Thymus (tissue), 11 donors: ENCODE measurements around the gene CENPX. TPM values are rescaled to one million over a fixed set of nuclear protein-coding genes. Genes with fewer than 3 reads are reported as not detected.

ENCODE experiments used
- DNase-seq, 9 donors: peaks; one replicate each; pipeline ENCODE4 v3.0.0-alpha.2; 2013; ENCODE audit warnings: low spot score in 9 of 9, low read depth in 6 of 9, missing footprints in 1 of 9
- H3K27ac ChIP-seq, 2 donors: one replicate each; pipeline ENCODE4 v1.5.1; 2013; ENCODE audit warnings: control low read depth in 1 of 2, low read depth in 1 of 2, low read length in 1 of 2, mild to moderate bottlenecking in 1 of 2, moderate library complexity in 1 of 2
- H3K27me3 ChIP-seq, 2 donors: one replicate each; pipeline ENCODE4 v1.5.1; 2013; ENCODE audit warnings: low read length in 1 of 2; ENCODE audit not compliant: control insufficient read depth in 2 of 2, insufficient read depth in 1 of 2
- H3K36me3 ChIP-seq, 2 donors: one replicate each; pipeline ENCODE4 v1.5.1; 2013; ENCODE audit warnings: low read length in 1 of 2, mild to moderate bottlenecking in 1 of 2, moderate library complexity in 1 of 2; ENCODE audit not compliant: control insufficient read depth in 2 of 2, insufficient read depth in 2 of 2
- H3K4me1 ChIP-seq, 2 donors: one replicate each; pipeline ENCODE4 v1.5.1; 2013; ENCODE audit warnings: low read length in 2 of 2; ENCODE audit not compliant: control insufficient read depth in 2 of 2, insufficient read depth in 2 of 2
- H3K4me3 ChIP-seq, 2 donors: one replicate each; pipeline ENCODE4 v1.5.1; 2013; ENCODE audit warnings: low read length in 2 of 2, control low read depth in 1 of 2, mild to moderate bottlenecking in 1 of 2
- H3K9me3 ChIP-seq, 2 donors: one replicate each; pipeline ENCODE4 v1.5.1; 2013; ENCODE audit warnings: low read length in 1 of 2, mild to moderate bottlenecking in 1 of 2; ENCODE audit not compliant: control insufficient read depth in 2 of 2, insufficient read depth in 1 of 2
- WGBS: extraction: QIAGEN DNeasy Blood & Tissue Kit; methylation state at CpG from one replicate; pipeline ENCODE4 v1.1.7; 2013; 5-methylcytosine and 5-hydroxymethylcytosine counted together
- polyA plus RNA-seq: library from polyadenylated mRNA; stranded (reverse); fragments of 200-250 nt; gene quantifications from one replicate; pipeline ENCODE4 v1.2.3, GENCODE V29; 2013
- total RNA-seq: library from RNA; stranded (reverse); fragments of 120-200 nt; gene quantifications from one replicate; pipeline ENCODE4 v1.2.4, GENCODE V29; 2013
- donor health status: healthy.

Gene CENPX
- total and polyA plus RNA-seq, 2 donors: 44.5 to 79.7 TPM

DNA sequence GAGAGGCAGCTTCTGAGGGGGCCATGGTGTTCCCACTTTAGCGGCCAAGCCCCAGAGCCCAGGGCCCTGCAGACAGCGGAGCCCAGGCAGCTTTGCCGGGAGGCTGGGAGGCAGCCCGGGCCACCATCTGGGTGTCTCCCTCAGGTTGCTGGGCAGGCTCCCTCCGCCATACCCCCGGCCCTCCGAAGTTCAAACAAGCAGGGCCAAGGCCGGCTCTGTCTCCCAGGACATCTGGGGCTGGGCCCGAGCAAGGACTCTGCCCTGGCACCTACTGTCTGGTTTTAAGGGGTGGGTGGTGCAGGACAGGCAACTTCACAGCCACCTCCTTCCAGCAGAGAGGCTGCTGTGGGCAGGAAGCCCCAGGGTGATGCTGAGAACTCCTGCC, 40.3 kb upstream of the CENPX start:
- WGBS: 99% methylated on average over 9 of the region's 9 CpGs
- no peaks in the 10 kb centered on the region for H3K27me3 ChIP-seq
- peaks cover 17% of the 10 kb centered on the region in 2 donors for H3K4me1 ChIP-seq
- H3K9me3 ChIP-seq: peaks cover 0 to 4% of the 10 kb centered on the region in 2 donors
- H3K4me3 ChIP-seq: no peak overlapping the region
- H3K27ac ChIP-seq: no peak overlapping the region
- peaks cover 53 to 61% of the 10 kb centered on the region in 2 donors for H3K36me3 ChIP-seq
- DNase-seq: no peak

GRCh38 chr17:82062076-82062983, 39.7 kb upstream of the CENPX start:
- Histone ChIP-seq H3K27me3 (no peaks in the 10 kb centered on the region), H3K4me1 (peaks cover 17% of the 10 kb centered on the region in 2 donors), H3K9me3 (peaks cover 0 to 4% of the 10 kb centered on the region in 2 donors), H3K36me3 (peaks cover 60 to 67% of the 10 kb centered on the region in 2 donors), H3K27ac (no peak overlapping the region), H3K4me3 (no peak overlapping the region)
- WGBS: 96% methylated on average over 24 of the region's 24 CpGs
- no peak for DNase-seq

- 98% methylated on average over 34 of the region's 34 CpGs for WGBS
- Histone ChIP-seq H3K4me1 (peaks cover 14% of the 10 kb centered on the region in 2 donors), H3K36me3 (peaks cover 70 to 76% of the 10 kb centered on the region in 2 donors), H3K27ac (no peak overlapping the region), H3K9me3 (peaks cover 0 to 4% of the 10 kb centered on the region in 2 donors), H3K27me3 (no peaks in the 10 kb centered on the region), H3K4me3 (no peak overlapping the region)
- DNase-seq: no peak
Measured at GRCh38 chr17:82061047-82061925, 38.6 kb upstream of the CENPX start.

DNA sequence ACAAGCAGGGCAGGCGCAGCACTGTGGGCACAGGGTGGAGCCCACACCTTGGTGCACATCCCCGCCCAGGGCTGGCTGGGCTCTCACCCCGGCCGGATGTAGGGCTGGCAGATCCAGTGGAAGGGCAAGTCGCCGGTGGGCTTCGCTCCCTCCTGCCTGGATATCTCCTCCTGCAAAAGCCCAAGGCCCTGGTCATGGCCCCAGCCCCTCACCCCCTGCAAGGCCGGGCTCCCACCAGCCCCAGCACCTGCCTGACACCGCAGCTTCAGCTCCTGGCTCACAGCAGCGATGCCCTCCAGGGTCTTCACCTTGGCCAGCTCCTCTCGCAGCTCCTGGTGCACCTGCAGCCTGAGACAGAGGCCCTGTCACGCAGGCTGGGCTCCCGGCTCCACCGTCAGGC, 37.9 kb upstream of the CENPX start:
- Histone ChIP-seq H3K4me3 (no peak overlapping the region), H3K27ac (no peak overlapping the region), H3K9me3 (no peaks in the 10 kb centered on the region), H3K4me1 (peaks cover 9% of the 10 kb centered on the region in 2 donors), H3K27me3 (no peaks in the 10 kb centered on the region), H3K36me3 (peaks cover 77 to 83% of the 10 kb centered on the region in 2 donors)
- WGBS: 92% methylated on average over 14 of the region's 14 CpGs
- no peak for DNase-seq

DNA sequence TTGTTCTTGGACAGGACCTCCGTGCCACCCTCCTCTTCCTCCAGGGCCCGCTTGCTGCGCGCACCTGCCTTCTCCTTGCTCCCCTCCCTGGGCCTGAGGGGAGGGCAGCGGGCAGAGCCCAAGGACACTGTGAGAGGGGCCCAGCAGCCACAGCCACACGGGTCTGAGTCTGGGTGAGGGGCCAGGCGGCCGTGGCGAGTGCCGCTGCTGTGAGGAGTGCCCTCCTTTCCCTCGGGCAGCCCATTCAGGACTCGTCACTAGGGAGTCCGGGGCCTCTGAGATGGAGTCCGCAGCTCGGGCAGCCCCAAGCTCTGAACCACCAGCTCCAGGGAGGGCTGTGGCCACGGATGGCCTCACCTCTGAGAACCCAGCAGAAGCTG, 37.3 kb upstream of the CENPX start:
- Histone ChIP-seq H3K27me3 (no peaks in the 10 kb centered on the region), H3K36me3 (peaks cover 83 to 89% of the 10 kb centered on the region in 2 donors), H3K4me1 (peaks cover 7 to 9% of the 10 kb centered on the region in 2 donors), H3K9me3 (no peaks in the 10 kb centered on the region), H3K27ac (no peak overlapping the region), H3K4me3 (no peak overlapping the region)
- no peak for DNase-seq
- WGBS: 97% methylated on average over 16 of the region's 16 CpGs

DNA sequence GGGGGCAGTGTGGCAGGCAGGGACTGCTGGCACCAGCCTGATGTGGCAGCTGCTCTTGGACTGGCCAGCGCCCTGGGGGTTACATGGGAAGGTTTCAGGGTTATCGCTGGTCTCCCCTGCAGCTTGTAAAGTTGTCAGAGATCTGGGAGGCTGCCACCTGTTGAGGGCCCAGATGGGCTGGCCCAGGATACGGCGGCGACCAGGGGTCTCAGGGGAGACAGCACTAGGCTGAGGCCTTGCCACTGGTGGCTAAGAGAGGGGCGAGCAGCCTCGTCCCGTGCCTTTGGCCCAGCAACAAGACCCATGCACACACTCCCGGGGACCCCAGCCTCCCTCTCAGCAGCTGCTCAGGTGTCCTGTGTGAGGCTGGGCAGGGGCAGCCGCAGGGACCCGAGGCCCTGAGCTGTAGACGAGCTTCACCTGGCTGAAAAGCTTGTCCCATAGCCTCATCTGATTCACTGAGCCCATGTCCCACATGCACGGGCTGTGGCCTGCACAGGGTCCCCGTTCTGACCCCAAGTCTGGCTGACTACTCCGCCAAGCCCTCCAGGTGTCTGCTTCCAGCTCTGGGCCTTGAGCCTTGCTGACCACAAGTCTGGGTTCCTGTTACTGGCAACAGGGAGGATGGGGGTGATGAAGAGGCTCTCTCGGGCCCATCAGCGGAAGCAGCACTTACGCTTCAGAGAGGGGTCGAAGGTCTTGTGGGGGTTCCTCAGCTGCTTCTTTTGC, 36.8 kb upstream of the CENPX start:
- Histone ChIP-seq H3K4me1 (peaks cover 2 to 3% of the 10 kb centered on the region in 2 donors), H3K27ac (no peak overlapping the region), H3K9me3 (no peaks in the 10 kb centered on the region), H3K27me3 (no peaks in the 10 kb centered on the region), H3K36me3 (peaks cover 88 to 95% of the 10 kb centered on the region in 2 donors), H3K4me3 (no peak overlapping the region)
- 96% methylated on average over 19 of the region's 19 CpGs for WGBS
- no peak for DNase-seq

- peaks cover 94% of the 10 kb centered on the region in 2 donors for H3K36me3 ChIP-seq
- no peaks in the 10 kb centered on the region for H3K27me3 ChIP-seq
- no peaks in the 10 kb centered on the region for H3K9me3 ChIP-seq
- no peak overlapping the region for H3K27ac ChIP-seq
- no peak for DNase-seq
- WGBS: 98% methylated on average over 10 of the region's 10 CpGs
- no peak overlapping the region for H3K4me3 ChIP-seq
- H3K4me1 ChIP-seq: no peaks in the 10 kb centered on the region
Measured at GRCh38 chr17:82058855-82059249, 36.2 kb upstream of the CENPX start.

- Histone ChIP-seq H3K36me3 (peaks cover 94 to 99% of the 10 kb centered on the region in 2 donors), H3K4me3 (no peak overlapping the region), H3K27ac (no peak overlapping the region), H3K9me3 (no peaks in the 10 kb centered on the region), H3K27me3 (no peaks in the 10 kb centered on the region), H3K4me1 (peaks cover 0 to 2% of the 10 kb centered on the region in 2 donors)
- DNase-seq: no peak
- 94% methylated on average over 17 of the region's 17 CpGs for WGBS
Measured at GRCh38 chr17:82058230-82058854, 35.7 kb upstream of the CENPX start.
